Gastrocnemius medialis (tissue), 4 donors: Measurements from ENCODE around the gene AGXT2.

Experiments used
- POLR2A ChIP-seq, 2 donors: fragments of 450-650 bp; IDR thresholded peaks; one replicate each; pipeline ENCODE4 v1.6.1; 2017; ENCODE audit warnings: antibody characterized with exemption in 2 of 2, mild to moderate bottlenecking in 2 of 2, moderate library complexity in 2 of 2
- TF ChIP-seq, protein P1 (sequence below), 5 experiments: fragments of 450-650 bp in 3 of 5; fragments of 200-600 bp in 2 of 5; sonication (generic) in 2 of 5; IDR thresholded peaks in 4 of 5; conservative IDR thresholded peaks in 1 of 5; 1 replicate in 4 of 5; 2 replicates in 1 of 5; pipeline ENCODE4 v1.5.1; 2016 to 2019; ENCODE audit warnings: antibody characterized with exemption in 5 of 5, mild to moderate bottlenecking in 3 of 5, moderate library complexity in 3 of 5

DNA sequence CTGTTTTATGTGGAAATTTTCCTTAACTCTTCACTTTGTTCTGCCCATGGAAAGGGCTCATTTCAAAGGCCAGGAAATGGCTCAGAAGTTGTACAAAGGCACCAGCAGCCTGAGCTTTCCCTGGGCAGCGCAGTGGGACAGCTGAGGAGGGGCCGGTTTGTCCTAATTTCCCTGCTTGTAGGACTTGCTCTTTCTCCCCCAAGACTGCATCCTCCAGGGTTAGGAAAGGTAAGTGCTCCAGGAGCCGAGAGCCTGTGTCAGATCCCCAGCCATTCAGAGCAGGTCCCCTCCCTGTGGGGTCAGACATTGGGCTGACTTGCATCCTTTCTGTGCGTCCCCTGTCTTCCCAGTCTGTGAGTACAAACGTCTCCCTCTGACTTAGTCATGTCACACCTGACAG is 43.5 kb downstream of the AGXT2 start:
- TF ChIP-seq, protein P1, sequence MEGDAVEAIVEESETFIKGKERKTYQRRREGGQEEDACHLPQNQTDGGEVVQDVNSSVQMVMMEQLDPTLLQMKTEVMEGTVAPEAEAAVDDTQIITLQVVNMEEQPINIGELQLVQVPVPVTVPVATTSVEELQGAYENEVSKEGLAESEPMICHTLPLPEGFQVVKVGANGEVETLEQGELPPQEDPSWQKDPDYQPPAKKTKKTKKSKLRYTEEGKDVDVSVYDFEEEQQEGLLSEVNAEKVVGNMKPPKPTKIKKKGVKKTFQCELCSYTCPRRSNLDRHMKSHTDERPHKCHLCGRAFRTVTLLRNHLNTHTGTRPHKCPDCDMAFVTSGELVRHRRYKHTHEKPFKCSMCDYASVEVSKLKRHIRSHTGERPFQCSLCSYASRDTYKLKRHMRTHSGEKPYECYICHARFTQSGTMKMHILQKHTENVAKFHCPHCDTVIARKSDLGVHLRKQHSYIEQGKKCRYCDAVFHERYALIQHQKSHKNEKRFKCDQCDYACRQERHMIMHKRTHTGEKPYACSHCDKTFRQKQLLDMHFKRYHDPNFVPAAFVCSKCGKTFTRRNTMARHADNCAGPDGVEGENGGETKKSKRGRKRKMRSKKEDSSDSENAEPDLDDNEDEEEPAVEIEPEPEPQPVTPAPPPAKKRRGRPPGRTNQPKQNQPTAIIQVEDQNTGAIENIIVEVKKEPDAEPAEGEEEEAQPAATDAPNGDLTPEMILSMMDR (IDR thresholded peaks at IDR 0.05 in 4 of 5, conservative IDR thresholded peaks at IDR 0.05 in 1 of 5) = no peak
- TF ChIP-seq POLR2A (IDR thresholded peaks at IDR 0.05) = no peak
